Measurements from ENCODE around the gene AHNAK2. TPM values are rescaled to one million over a fixed set of nuclear protein-coding genes. Genes with fewer than 3 reads are reported as not detected.

Gene AHNAK2
- total and polyA plus RNA-seq, 4 donors, result 36.1 to 102 (median 37.9) TPM

GRCh38 chr14:104900639-104901512 is 77.3 kb downstream of the AHNAK2 start:
- H3K4me3 ChIP-seq (ENCODE audit: low read depth, low read length), result no peak overlapping the region
- no peak overlapping the region for H3K27ac ChIP-seq (ENCODE audit: low read depth, low read length)
- no peak for DNase-seq (ENCODE audit: low read depth in 4 of 6, low spot score in 6 of 6)
- H3K4me1 ChIP-seq (ENCODE audit: control insufficient read depth, insufficient read depth, low read length), result peaks cover 8% of the 10 kb centered on the region
- no peaks in the 10 kb centered on the region for H3K9me3 ChIP-seq (ENCODE audit: control insufficient read depth, insufficient read depth, low read length)
- peaks cover 14% of the 10 kb centered on the region for H3K36me3 ChIP-seq (ENCODE audit: control insufficient read depth, insufficient read depth, low read length)
- 83% methylated on average over 1 of the region's 12 CpGs for WGBS (ENCODE audit: insufficient coverage)
- no peaks in the 10 kb centered on the region for H3K27me3 ChIP-seq (ENCODE audit: control insufficient read depth, insufficient read depth, low read length)

DNA sequence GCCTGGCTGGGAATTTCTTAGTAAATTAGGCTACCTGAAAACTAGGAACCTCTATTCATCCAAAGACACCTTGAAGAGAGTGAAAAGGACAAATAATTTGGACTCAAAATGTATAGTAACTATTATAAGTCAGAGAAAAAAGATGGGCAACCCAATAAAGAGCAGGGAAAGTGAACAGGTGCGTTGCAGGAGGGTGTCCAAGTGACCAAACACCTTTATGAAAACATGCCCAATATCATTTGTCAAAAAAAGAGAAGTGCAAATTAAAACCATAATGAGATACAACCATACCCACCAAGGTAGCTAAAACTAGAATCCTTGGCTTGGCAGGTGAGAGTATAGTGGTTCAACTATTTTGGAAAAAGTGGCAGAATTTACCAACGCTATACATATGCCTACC is 78.4 kb downstream of the AHNAK2 start:
- Histone ChIP-seq H3K27ac (ENCODE audit: low read depth, low read length) (no peak overlapping the region), H3K4me1 (ENCODE audit: control insufficient read depth, insufficient read depth, low read length) (peaks cover 12% of the 10 kb centered on the region), H3K9me3 (ENCODE audit: control insufficient read depth, insufficient read depth, low read length) (no peaks in the 10 kb centered on the region), H3K27me3 (ENCODE audit: control insufficient read depth, insufficient read depth, low read length) (no peaks in the 10 kb centered on the region), H3K4me3 (ENCODE audit: low read depth, low read length) (no peak overlapping the region), H3K36me3 (ENCODE audit: control insufficient read depth, insufficient read depth, low read length) (peaks cover 25% of the 10 kb centered on the region)
- DNase-seq (ENCODE audit: low read depth in 4 of 6, low spot score in 6 of 6), result no peak
- WGBS (ENCODE audit: insufficient coverage), result no CpG with 5 or more reads among the region's 2 CpGs

GRCh38 chr14:104898870-104899510 is 79.2 kb downstream of the AHNAK2 start:
- Histone ChIP-seq H3K9me3 (ENCODE audit: control insufficient read depth, insufficient read depth, low read length) (no peaks in the 10 kb centered on the region), H3K4me1 (ENCODE audit: control insufficient read depth, insufficient read depth, low read length) (peaks cover 12% of the 10 kb centered on the region), H3K27ac (ENCODE audit: low read depth, low read length) (no peak overlapping the region), H3K36me3 (ENCODE audit: control insufficient read depth, insufficient read depth, low read length) (peaks cover 33% of the 10 kb centered on the region), H3K4me3 (ENCODE audit: low read depth, low read length) (no peak overlapping the region), H3K27me3 (ENCODE audit: control insufficient read depth, insufficient read depth, low read length) (no peaks in the 10 kb centered on the region)
- DNase-seq (ENCODE audit: low read depth in 4 of 6, low spot score in 6 of 6), result peak in 1 of 6 donors; percentile 8
- WGBS (ENCODE audit: insufficient coverage), result 63% methylated on average over 17 of the region's 24 CpGs

DNA sequence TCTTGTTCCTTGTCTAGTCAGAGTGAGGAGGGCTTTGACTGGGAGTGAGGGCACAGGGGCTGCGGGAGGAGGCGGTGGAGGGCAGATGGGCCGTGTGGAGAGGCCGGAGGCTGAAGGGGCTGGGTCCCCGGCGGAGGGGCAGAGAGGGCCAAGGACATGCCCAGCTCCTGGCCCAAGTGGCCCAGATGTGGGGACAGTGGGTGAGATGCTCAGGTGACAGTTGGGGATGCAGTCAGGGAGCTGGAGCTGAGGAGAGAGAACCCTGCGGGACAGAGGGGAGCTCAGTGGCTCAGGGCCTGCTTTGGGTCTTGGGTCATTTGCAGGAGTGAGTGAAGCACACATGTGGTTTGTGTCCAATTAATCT is 80.0 kb downstream of the AHNAK2 start:
- no peaks in the 10 kb centered on the region for H3K27me3 ChIP-seq (ENCODE audit: control insufficient read depth, insufficient read depth, low read length)
- peaks cover 12% of the 10 kb centered on the region for H3K4me1 ChIP-seq (ENCODE audit: control insufficient read depth, insufficient read depth, low read length)
- WGBS (ENCODE audit: insufficient coverage), result 94% methylated on average over 6 of the region's 7 CpGs
- DNase-seq (ENCODE audit: low read depth in 4 of 6, low spot score in 6 of 6), result no peak
- no peak overlapping the region for H3K27ac ChIP-seq (ENCODE audit: low read depth, low read length)
- no peaks in the 10 kb centered on the region for H3K9me3 ChIP-seq (ENCODE audit: control insufficient read depth, insufficient read depth, low read length)
- H3K4me3 ChIP-seq (ENCODE audit: low read depth, low read length), result no peak overlapping the region
- H3K36me3 ChIP-seq (ENCODE audit: control insufficient read depth, insufficient read depth, low read length), result peaks cover 41% of the 10 kb centered on the region

DNA sequence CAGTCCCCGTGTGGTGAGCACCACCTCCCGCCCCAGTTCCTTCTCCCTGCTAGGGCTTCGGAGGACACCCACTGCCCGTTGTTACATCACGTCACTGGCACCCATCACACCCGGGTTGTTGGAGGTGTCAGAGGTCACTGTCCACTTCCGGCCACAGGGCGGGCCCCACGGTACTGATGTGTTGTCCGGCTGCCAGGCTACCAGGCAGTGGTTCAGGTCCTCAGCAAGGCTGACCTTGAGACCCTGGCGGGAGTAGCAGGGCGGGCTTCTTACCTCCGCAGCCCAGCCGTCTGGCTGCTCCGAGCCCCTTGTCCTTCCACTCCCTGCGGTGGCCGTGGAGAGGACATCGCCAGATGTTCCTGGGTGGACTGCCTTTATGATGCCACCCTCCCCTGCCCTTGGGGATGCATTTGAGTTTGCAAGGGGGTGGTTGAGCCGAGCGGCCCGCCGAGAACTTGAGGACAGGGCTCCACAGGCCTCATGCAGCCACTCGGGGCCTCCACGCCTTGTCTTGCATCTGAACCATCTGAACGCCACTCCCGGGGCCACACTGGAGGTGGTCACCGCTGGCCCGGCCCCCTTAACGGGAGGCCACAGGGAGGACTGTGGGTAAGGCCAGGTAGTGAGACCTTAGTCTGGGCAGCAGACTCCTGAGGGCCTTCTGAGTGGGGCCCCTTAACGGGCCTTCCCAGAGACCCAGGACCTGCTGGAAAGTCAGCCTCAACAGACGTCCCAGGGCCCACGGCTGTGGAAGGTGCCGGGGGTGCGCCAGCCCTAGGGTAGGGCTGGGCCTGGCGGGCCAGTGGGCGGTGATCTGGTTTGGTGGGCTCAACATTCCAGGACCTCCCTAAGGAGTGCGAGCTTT is 80.6 kb downstream of the AHNAK2 start:
- Histone ChIP-seq H3K36me3 (ENCODE audit: control insufficient read depth, insufficient read depth, low read length) (peaks cover 47% of the 10 kb centered on the region), H3K4me1 (ENCODE audit: control insufficient read depth, insufficient read depth, low read length) (peaks cover 12% of the 10 kb centered on the region), H3K27ac (ENCODE audit: low read depth, low read length) (no peak overlapping the region), H3K27me3 (ENCODE audit: control insufficient read depth, insufficient read depth, low read length) (no peaks in the 10 kb centered on the region), H3K9me3 (ENCODE audit: control insufficient read depth, insufficient read depth, low read length) (no peaks in the 10 kb centered on the region), H3K4me3 (ENCODE audit: low read depth, low read length) (no peak overlapping the region)
- 90% methylated on average over 29 of the region's 37 CpGs for WGBS (ENCODE audit: insufficient coverage)
- DNase-seq (ENCODE audit: low read depth in 4 of 6, low spot score in 6 of 6), result no peak

- H3K9me3 ChIP-seq (ENCODE audit: control insufficient read depth, insufficient read depth, low read length), result no peaks in the 10 kb centered on the region
- H3K36me3 ChIP-seq (ENCODE audit: control insufficient read depth, insufficient read depth, low read length), result peaks cover 57% of the 10 kb centered on the region
- 69% methylated on average over 29 of the region's 34 CpGs for WGBS (ENCODE audit: insufficient coverage)
- peak in 2 of 6 donors; percentile 46 to 52 for DNase-seq (ENCODE audit: low read depth in 4 of 6, low spot score in 6 of 6)
- H3K27me3 ChIP-seq (ENCODE audit: control insufficient read depth, insufficient read depth, low read length), result no peaks in the 10 kb centered on the region
- H3K4me3 ChIP-seq (ENCODE audit: low read depth, low read length), result no peak overlapping the region
- peaks cover 12% of the 10 kb centered on the region for H3K4me1 ChIP-seq (ENCODE audit: control insufficient read depth, insufficient read depth, low read length)
- H3K27ac ChIP-seq (ENCODE audit: low read depth, low read length), result no peak overlapping the region
Observed at GRCh38 chr14:104895786-104896661, 82.2 kb downstream of the AHNAK2 start.

- H3K27me3 ChIP-seq (ENCODE audit: control insufficient read depth, insufficient read depth, low read length), result no peaks in the 10 kb centered on the region
- no peak for DNase-seq (ENCODE audit: low read depth in 4 of 6, low spot score in 6 of 6)
- peaks cover 12% of the 10 kb centered on the region for H3K4me1 ChIP-seq (ENCODE audit: control insufficient read depth, insufficient read depth, low read length)
- H3K36me3 ChIP-seq (ENCODE audit: control insufficient read depth, insufficient read depth, low read length), result peaks cover 57% of the 10 kb centered on the region
- H3K9me3 ChIP-seq (ENCODE audit: control insufficient read depth, insufficient read depth, low read length), result no peaks in the 10 kb centered on the region
- 89% methylated on average over 9 of the region's 9 CpGs for WGBS (ENCODE audit: insufficient coverage)
- no peak overlapping the region for H3K4me3 ChIP-seq (ENCODE audit: low read depth, low read length)
- no peak overlapping the region for H3K27ac ChIP-seq (ENCODE audit: low read depth, low read length)
Observed at GRCh38 chr14:104895207-104895785, 82.9 kb downstream of the AHNAK2 start.

GRCh38 chr14:104894331-104895206 is 83.6 kb downstream of the AHNAK2 start:
- WGBS (ENCODE audit: insufficient coverage), result 88% methylated on average over 25 of the region's 30 CpGs
- Histone ChIP-seq H3K4me3 (ENCODE audit: low read depth, low read length) (no peak overlapping the region), H3K4me1 (ENCODE audit: control insufficient read depth, insufficient read depth, low read length) (peaks cover 12% of the 10 kb centered on the region), H3K9me3 (ENCODE audit: control insufficient read depth, insufficient read depth, low read length) (no peaks in the 10 kb centered on the region), H3K27me3 (ENCODE audit: control insufficient read depth, insufficient read depth, low read length) (no peaks in the 10 kb centered on the region), H3K36me3 (ENCODE audit: control insufficient read depth, insufficient read depth, low read length) (peaks cover 58% of the 10 kb centered on the region), H3K27ac (ENCODE audit: low read depth, low read length) (no peak overlapping the region)
- no peak for DNase-seq (ENCODE audit: low read depth in 4 of 6, low spot score in 6 of 6)
